ENCODE data around the gene SFN.
"Not testable (repeated sequence)": the region's sequence is repeated elsewhere in the genome, so short reads cannot be mapped to it uniquely, and the experiment has no call there.

The SFN gene

DNA sequence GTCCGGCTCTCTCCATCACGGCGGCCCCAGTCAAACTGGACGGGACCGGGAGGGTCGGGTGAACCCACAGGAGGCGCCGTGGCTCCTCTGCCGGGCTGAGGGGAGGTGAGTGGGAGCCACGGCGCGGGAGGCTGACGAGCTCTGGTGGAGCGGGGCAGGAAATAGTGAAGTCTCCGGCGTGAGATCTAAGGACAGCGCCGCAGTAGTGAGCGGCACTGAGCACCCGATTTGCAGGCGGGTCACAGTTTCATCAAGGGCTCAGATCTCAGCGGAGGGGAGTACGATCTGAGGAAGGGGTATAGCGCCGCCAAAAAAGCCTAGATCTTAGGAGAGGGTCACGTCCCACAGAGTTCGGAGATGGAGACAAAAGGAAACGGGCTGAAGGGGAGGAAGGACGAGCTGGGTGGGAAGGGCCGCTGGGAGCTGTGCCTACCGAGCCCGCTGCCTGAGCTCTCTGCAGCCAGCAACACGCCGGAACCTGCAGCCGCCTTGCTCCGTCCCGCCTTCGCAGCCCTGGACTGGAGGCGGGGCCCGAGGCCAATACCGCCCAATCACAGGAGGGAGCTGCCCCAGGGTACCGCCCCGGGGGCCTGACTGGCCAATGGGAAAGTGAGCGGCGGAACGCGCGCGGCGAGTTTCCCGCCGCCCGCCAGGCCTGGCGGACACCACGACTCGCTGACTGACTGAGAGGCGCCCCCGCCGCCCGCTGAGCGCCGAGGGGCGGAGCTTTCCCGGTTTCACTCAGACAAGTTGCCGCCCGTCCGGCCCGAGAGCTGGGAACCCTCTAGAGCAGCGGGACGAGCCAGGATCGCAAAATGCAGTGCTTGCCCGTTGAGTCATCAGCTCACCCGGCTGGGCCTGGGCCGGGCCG is 1.9 kb downstream of the SFN start:
- H3K27ac Mint-ChIP-seq = peak overlapping the region; percentile 62 to 76 (median 67)
- peak overlapping the region; percentile 89 to 90 (median 90) for H3K4me3 Mint-ChIP-seq
- peaks cover 10% of the 10 kb centered on the region for H3K4me1 Mint-ChIP-seq
- H3K36me3 Mint-ChIP-seq (ENCODE audit: low read depth) = no peaks in the 10 kb centered on the region
- peaks cover 4% of the 10 kb centered on the region for H3K27me3 Mint-ChIP-seq (ENCODE audit: low read depth)
- TF ChIP-seq, protein P1, sequence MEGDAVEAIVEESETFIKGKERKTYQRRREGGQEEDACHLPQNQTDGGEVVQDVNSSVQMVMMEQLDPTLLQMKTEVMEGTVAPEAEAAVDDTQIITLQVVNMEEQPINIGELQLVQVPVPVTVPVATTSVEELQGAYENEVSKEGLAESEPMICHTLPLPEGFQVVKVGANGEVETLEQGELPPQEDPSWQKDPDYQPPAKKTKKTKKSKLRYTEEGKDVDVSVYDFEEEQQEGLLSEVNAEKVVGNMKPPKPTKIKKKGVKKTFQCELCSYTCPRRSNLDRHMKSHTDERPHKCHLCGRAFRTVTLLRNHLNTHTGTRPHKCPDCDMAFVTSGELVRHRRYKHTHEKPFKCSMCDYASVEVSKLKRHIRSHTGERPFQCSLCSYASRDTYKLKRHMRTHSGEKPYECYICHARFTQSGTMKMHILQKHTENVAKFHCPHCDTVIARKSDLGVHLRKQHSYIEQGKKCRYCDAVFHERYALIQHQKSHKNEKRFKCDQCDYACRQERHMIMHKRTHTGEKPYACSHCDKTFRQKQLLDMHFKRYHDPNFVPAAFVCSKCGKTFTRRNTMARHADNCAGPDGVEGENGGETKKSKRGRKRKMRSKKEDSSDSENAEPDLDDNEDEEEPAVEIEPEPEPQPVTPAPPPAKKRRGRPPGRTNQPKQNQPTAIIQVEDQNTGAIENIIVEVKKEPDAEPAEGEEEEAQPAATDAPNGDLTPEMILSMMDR (IDR thresholded peaks at IDR 0.05; ENCODE audit: unreplicated experiment in 3 of 3) = no peak
- no peaks in the 10 kb centered on the region for H3K9me3 Mint-ChIP-seq

DNA sequence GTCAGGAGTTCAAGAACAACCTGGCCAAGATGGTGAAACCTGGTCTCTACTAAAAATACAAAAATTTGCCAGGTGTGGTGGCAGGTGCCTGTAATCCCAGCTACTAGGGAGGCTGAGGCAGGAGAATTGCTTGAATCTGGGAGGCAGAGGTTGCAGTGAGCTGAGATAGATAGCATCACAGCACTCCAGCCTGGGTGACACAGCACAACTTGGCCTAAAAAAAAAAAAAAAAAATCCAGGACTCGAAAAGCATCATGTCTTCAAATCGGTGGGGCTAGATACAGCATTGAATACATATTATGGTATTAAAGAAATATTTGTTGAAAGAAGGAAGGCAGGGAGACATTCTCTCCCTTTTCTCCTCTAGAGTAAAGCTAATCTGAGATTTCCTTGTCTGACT is 10.1 kb downstream of the SFN start:
- not testable (repeated sequence) for H3K27me3 Mint-ChIP-seq (ENCODE audit: low read depth); H3K36me3 Mint-ChIP-seq (ENCODE audit: low read depth)

DNA sequence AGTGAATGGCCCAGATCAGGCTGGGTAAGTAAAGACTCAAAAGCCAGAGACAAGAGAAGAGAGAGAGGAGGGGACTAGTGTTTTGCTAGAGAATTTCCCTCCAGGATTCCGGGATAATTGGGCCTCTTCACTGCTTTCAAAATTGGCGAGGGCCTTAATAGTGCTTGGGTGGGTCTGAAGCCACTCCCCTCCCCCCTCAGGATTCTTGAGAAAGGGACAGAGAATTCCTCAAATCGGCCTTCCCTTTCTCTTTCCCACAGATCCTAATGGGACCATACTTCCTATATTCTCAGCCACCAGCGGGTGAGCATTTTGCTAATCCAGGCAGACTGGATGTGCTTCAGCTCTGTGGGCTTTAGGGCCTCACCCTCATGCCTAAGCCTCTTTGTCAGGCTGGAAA is 11.9 kb downstream of the SFN start:
- TF ChIP-seq, protein P1 (IDR thresholded peaks at IDR 0.05; ENCODE audit: unreplicated experiment in 3 of 3) = no peak
- Mint-ChIP-seq H3K4me1 (no peaks in the 10 kb centered on the region), H3K9me3 (no peaks in the 10 kb centered on the region), H3K36me3 (ENCODE audit: low read depth) (peaks cover 9% of the 10 kb centered on the region), H3K4me3 (no peak overlapping the region), H3K27ac (no peak overlapping the region), H3K27me3 (ENCODE audit: low read depth) (no peaks in the 10 kb centered on the region)

More for the DNA sequence above, 10.1 kb downstream of the SFN start:
- H3K9me3 Mint-ChIP-seq, H3K27ac Mint-ChIP-seq, H3K4me1 Mint-ChIP-seq, H3K4me3 Mint-ChIP-seq: not testable (repeated sequence)

DNA sequence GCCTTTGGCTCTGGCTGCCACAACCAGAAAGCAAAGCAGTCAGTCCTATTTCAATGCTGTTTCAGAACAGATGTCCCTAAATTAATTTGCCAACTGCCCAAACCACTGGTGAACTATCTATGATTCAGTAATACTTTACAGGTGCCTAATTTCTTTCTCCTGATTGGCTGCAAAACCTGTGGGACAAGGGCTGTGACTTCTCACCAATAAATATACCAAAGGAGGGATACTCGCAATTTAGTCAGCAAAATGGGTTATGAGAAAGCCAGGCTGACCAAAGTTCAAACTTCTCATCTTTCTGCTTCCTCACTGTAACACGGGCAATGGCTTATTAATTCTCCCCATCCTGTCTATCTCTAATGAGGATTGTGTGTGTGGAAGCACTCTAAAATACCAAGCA is 14.4 kb downstream of the SFN start:
- peaks cover 18% of the 10 kb centered on the region for H3K36me3 Mint-ChIP-seq (ENCODE audit: low read depth)

DNA sequence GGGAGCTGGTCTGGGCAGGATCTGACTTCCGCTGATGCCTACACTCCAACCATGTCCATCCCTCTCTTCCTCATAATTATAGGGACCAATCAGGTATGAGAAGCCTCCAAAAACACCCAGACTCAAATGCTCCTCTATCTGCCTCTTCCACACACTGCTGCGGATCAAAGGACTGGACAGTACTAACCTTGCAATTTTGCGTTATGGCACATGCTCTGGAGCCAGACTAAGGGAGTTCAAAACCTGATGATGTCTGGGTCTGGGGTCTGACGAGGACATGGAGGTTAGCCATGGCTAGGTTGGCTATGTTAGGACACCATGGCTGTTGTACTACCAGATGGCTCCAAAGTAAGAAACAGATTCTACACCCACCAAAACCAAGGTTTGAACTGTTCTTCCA is 16.8 kb downstream of the SFN start:
- Mint-ChIP-seq H3K27me3 (ENCODE audit: low read depth) (no peaks in the 10 kb centered on the region), H3K27ac (no peak overlapping the region), H3K36me3 (ENCODE audit: low read depth) (peaks cover 41% of the 10 kb centered on the region), H3K9me3 (no peaks in the 10 kb centered on the region), H3K4me1 (no peaks in the 10 kb centered on the region), H3K4me3 (no peak overlapping the region)
- TF ChIP-seq, protein P1 (IDR thresholded peaks at IDR 0.05; ENCODE audit: unreplicated experiment in 3 of 3) = no peak

More for the DNA sequence above, 14.4 kb downstream of the SFN start:
- H3K27ac Mint-ChIP-seq = no peak overlapping the region
- H3K9me3 Mint-ChIP-seq = no peaks in the 10 kb centered on the region
- TF ChIP-seq, protein P1 (IDR thresholded peaks at IDR 0.05; ENCODE audit: unreplicated experiment in 3 of 3) = no peak
- H3K27me3 Mint-ChIP-seq (ENCODE audit: low read depth) = no peaks in the 10 kb centered on the region
- no peaks in the 10 kb centered on the region for H3K4me1 Mint-ChIP-seq
- H3K4me3 Mint-ChIP-seq = no peak overlapping the region

DNA sequence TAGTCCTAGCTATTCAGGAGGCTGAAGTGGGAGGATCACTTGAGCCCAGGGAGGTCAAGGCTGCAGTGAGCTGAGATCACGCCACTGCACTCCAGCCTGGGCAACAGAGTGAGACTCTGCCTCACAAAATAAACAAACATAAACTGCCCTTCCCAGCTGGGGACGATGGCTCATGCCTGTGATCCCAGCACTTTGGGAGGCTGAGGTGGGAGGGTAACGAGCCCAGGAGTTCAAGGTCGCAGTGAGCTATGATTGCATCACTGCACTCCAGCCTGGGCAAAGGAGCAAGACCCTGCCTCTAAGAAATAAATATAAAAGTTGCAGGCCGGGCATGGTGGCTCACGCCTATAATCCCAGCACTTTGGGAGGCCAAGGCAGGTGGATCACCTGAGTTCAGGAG is 18.7 kb downstream of the SFN start:
- H3K27me3 Mint-ChIP-seq (ENCODE audit: low read depth); H3K4me1 Mint-ChIP-seq; H3K4me3 Mint-ChIP-seq; H3K9me3 Mint-ChIP-seq; H3K27ac Mint-ChIP-seq: not testable (repeated sequence)
- peaks cover 48% of the 10 kb centered on the region for H3K36me3 Mint-ChIP-seq (ENCODE audit: low read depth)
